ENCODE results near the gene OR2V1.
"Not testable (repeated sequence)": the region's sequence is repeated elsewhere in the genome, so short reads cannot be mapped to it uniquely, and the experiment has no call there.

OR2V1 gene

DNA sequence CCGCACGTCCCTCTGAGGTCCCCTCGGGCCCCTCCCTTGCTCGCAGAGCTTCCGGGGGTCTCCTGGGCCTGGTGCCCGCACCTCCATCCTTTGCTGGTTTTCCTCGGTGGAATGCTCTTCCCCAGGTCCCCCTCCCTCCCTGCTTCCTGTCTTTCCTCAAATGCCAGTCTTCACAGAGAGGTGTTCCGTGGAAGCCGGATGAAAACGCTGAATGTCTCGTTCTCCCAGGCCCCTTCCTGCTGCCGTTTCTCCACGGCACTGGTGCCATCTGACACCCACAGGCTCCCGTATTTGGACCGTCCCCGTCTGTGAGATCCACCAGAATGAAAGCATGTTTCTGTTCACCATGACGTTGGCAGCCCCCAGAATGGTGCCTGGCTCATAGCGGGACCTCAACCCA, 4.1 kb downstream of the OR2V1 start:
- no peak for DNase-seq

DNA sequence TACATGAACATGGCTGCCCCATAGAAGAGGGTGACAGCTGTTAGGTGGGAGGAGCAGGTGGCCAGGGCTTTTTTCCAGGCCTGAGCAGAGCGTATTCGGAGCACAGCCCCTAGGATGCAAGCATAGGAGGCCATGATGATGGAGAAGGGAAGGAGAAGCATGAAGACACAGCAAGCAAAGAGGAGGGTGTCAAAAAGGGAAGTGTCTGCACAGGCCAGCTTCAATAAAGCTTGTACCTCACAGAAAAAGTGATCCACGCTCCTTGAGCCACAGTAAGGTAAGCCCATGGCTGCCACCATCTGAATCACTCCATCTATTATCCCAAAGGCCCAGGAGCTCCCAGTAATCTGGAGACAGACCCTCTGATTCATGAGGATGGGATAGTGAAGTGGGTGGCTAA, 6.4 kb downstream of the OR2V1 start:
- DNase-seq = no peak

DNA sequence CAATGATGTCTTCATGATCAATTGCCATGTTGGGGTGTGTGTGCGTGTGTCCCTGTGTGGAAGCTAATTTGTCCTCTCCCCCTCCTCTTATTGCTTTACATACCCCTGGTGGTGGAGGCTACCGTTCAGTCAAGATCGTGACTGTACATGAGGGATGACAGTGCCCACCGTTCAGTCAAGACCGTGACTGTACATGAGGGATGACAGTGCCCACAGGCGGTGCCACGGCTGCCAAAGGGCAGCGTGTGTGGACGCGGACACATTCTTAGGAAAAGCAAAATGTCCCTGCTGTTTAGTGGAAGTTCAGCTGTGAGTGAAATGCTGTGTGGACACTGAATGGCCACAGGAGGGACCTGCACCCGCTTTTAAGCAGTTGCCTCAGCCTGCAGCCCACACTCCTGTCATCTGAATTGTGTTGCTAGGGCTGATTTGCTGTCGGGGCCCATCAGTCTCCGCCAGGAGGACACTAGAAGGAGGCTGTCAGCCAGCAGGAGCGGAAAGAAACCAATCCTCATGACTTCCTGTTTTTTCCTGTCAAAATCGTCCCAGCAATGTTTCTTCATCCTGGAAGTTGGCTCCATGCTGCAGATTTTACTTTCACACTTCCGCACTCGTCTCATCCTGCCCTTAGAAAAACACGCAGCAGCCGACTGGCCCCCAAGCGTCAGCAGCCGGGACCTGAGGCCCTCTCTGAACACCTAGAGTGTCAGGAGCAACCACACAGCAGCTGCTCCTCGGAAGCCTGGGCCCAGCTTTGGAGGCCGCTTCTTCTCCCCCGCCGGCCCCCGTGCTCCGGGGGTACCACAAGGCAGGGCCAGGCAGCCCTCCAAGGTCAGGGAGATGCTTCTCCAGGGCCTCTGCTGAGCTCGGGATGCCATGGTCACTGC, 9.1 kb downstream of the OR2V1 start:
- DNase-seq = no peak

DNA sequence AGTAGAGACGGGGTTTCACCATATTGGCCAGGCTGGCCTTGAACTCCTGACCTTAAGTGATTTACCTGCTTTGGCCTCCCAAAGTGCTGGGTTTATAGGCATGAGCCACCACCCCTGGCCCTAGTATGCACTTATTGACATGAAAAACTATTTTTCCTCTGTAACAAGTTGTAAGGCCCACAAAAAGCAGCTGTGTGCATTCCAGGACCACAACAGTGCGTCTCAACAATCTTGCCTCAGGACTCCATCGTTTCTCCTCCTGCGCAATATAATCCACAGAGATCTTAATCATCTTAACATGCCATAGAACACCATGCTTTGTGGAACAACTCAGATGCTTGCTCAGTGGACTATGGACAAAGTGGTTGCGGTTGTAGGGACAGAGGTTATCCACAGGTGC, 10.2 kb downstream of the OR2V1 start:
- DNase-seq = no peak

DNA sequence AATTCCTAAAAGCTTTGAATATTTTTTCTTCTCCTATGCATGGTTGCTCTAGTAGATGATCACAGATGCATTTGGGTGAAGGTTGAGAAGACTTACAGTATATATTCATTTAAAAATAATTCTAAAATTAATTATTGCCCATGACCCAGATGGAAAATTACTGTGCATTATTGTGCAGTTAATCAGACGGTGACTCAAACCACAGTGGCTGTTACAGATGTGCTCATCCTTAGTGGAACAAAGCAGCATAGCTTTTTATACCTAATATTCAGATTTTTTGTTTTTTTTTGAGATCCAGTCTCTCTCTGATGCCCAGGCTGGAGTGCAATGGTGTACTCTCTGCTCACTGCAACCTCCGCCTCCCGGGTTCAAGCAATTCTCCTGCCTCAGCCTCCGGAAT, 10.7 kb downstream of the OR2V1 start:
- DNase-seq = no peak

DNA sequence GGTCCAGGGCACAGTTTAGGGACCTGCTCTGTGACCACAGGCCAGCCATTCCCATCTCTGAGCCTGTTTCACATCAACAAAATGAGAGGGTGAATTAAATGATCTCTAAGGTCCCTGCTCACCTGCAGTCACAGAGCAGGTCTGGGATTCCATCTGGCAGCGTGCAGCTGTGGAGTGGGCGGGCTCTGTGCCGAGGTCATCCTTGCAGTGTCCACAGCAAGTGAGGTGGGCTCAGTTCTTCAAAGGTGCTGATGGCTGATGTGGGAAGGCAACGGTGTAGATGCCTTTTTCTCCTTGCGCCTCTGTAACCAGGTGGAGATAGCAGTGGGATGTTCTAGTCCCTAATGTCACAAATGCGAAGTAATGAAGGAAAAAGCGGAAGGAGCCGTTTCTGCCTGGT, 11.9 kb downstream of the OR2V1 start:
- no peak for DNase-seq

DNA sequence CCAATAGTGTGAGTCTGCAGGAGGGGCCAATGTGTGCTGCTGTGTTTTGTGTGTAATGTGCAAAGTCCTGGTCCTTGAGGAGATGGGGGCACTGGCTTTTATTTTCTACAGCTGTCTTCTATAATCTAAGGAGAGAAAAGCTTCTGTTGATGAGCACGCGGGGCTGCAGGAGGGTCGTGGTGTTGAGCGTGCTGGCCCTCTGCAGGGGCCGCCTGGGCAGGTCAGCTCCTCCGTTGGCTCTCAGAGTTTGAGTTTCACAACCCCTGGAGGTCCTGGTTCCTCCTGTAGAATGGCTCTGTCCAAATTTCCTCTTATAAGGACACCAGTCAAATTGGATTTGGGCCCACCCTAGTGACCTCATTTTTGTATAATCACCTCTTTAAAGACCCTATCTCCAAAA, 12.6 kb downstream of the OR2V1 start:
- DNase-seq = no peak

DNA sequence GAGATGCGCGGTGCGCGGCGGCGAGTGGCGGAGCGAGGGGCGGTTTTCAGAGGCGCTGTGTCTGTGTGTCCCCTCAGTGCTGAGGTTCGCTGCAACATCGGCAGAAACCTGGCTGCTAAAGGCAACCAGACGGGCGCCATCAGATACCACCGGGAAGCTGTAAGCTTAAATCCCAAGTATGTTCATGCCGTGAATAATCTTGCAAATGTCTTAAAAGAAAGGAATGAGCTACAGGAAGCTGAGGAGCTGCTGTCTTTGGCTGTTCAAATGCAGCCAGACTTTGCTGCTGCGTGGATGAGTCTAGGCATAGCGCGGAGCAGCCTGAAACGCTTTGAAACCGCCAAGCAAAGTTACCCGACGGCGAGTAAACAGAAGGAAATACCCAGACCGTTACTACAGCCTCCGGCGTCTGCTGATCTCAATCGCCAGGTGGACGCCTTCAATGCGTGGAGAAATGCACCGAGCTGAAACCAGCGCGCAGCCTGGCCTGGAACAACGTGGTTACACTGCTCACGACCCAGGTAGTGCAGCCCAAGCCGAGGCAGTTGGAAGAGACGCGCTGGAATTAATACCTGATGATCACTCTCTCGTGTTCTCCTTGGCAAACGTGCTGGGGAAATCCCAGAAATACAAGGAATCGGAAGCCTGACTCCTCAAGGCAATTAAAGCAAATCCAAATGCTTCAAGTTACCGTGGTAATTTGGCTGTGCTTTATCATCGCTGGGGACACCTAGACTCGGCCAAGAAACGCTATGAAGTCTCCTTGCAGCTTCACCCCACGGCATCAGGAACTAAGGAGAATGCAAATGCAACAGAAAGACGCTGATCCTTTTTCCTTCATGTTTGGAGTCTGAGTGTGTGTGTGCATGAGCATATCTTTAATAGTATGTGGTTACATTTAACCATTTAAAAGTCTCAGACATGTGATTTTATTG, 15.9 kb downstream of the OR2V1 start:
- no peak for DNase-seq

DNA sequence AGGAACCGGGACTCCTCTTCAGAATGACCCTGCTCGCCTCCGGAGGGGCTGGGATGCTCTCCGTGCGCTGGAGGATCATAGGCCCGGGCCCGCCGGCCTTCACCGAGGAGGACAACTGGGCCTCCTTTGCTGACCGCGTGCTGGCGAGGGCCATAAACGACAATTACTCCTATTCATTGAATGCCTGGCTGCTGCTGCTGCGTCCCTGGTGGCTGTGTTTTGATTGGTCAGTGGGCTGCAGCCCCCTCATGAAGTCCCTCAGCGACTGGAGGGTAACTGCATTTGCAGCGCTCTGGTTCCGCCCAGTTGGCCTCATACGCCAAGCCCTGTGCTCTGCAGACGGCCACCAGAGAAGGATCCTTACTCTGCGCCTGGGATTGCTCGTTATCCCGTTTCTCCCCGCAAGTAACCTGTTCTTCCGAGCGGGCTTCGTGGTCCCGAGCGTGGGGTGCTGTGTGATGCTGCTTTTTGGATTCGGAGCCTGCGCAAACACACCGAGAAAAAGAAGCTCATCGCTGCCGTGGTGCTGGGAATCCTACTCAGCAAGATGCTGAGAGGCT, 16.6 kb downstream of the OR2V1 start:
- DNase-seq = no peak

DNA sequence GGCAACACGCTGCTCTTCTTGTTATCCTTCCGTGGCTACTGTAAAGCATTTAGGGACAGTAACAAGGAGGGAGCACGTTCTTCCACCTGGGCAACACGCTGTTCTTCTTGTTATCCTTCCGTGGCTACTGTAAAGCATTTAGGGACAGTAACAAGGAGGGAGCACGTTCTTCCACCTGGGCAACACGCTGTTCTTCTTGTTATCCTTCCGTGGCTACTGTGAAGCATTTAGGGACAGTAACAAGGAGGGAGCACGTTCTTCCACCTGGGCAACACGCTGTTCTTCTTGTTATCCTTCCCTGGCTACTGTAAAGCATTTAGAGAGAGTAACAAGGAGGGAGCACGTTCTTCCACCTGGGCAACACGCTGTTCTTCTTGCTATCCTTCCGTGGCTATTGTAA, 17.4 kb downstream of the OR2V1 start:
- DNase-seq = not testable (repeated sequence)

DNA sequence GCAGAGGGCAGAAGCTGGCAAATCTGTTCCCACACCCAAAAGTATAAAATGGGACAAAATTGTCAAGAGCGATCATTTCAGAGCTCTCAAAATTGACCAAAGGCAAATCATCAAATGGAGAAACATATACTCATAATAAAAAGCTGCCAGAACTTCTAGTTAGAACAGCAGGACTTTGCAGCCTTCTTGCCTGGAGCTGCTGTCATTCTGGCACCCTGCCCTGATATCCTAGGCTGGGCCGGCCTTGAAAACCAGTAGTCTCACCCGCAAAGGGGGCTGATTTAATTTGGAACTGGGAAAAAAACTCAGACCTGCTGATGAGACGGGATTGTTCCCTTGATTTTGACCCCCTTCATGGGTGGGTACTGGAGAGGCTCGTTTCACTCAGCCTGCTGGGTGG, 18.5 kb downstream of the OR2V1 start:
- DNase-seq = no peak

DNA sequence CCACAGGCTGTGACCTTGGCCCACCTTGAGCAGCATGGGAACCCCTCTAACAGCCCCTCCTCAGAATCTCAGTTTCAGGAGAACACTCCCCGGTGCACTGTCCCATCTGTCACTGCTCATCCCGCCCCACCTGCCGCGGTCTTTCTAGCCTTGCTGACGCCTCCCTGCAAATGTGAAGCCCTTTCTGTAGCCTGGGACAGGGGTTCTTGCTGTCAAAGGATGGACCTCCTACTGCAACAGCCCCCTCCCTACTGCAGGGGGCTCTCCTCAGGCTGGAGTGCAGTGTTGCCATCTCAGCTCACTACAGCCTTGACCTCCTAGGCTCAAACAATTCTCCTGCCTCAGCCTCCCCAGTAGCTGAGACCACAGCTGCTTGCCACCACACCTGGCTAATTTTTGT, 20.0 kb downstream of the OR2V1 start:
- no peak for DNase-seq

DNA sequence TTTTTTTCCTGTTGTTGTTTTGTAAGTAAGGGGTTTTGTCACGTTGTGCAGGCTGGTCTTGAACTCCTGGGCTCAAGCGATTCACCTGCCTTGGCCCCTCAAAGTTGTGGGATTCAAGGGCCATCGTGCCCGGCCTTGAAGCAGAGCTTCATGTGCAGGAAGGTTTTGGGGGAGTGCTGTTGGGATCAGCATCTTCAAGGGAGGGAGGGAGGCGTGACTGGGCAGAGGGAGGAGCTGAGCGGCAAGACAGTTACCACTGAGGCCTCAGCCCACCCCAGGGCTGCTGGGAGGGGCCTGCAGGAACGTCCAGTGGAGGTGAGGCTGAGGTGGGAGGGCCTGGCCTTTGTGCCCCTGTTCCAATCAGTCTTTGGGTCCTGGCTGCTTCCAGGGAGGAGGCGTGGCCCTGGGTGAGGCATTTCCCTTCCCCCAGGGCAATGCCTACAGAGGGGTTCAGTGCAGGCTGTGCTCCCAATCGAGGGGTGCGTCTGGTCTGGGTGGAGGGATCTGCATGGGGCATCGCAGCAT, 21.4 kb downstream of the OR2V1 start:
- DNase-seq = no peak

DNA sequence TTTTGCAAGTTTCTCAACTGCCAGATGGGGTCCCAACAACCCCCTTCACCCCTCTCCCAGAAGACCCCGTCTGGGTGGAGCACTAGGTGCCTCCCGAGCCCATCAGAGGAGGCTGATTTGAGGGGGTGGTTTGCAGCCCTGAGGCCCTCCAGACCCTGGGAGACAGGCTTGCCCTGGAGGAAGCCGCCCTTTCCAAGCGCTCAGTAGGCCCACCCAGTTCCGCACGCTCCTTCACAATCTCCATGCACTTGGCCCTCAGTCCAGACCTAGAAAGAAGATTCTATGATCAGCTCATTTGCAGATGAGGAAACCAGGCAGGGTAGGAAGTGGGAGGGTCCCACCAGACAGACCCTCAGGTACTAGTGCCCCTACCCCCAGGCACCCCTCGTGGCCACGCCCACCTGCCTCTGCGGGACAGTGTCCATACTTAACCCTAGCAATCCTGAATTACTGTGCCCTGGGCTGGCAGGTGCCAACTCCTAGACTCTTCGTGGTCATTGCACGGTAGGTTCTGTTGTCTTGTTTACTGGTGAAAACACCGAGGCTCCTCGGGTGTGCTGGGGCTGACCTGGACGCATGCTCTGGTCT, 22.3 kb downstream of the OR2V1 start:
- no peak for DNase-seq

DNA sequence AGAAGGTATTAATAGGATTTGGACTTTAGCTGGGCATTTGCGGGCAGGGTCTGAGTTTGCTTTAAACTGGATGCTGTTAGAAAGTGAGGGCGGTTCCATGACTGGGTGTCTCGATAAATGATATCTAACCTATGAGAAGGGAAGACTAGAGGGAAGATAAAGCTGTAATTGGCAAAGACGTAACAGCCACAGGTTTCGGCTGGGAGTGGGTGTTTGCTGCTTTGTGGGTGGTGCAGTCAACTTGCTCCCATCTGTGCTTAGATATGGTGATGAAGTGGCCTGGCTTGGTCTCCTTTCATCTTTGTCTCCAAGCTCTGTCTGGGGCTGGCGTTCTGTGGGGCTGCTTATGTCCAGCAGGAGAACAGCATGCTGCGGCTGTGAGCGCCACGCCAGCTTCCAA, 23.3 kb downstream of the OR2V1 start:
- no peak for DNase-seq

DNA sequence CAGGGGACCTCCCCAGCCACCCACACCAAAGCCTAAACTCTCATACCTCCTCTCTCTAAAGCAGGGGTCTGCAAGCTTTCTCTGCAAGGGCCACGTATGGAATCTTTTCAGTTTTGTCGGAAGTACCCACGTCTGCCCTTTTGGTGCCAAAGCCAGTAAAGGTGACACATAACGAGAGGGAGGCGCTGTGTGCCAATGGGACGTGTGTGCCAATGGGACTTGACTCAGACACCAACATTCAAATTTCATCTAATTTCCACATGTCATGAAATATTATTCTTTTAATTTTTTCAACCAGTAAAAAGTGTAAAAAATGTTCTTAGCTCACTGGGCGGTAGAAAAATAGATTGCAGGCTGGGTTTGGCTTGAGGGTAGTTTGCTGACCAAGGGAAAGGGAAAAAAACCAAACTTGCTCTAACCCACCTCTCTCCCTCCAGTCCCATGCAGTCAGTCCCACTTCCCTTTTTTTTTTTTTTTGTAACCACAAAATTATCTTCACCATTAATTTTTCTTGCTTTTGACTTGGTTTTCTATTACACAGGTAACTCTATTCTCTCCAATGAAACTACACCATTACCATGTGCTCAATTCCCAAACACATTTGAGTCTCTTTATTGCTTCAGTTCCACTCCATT, 25.5 kb downstream of the OR2V1 start:
- DNase-seq = no peak

DNA sequence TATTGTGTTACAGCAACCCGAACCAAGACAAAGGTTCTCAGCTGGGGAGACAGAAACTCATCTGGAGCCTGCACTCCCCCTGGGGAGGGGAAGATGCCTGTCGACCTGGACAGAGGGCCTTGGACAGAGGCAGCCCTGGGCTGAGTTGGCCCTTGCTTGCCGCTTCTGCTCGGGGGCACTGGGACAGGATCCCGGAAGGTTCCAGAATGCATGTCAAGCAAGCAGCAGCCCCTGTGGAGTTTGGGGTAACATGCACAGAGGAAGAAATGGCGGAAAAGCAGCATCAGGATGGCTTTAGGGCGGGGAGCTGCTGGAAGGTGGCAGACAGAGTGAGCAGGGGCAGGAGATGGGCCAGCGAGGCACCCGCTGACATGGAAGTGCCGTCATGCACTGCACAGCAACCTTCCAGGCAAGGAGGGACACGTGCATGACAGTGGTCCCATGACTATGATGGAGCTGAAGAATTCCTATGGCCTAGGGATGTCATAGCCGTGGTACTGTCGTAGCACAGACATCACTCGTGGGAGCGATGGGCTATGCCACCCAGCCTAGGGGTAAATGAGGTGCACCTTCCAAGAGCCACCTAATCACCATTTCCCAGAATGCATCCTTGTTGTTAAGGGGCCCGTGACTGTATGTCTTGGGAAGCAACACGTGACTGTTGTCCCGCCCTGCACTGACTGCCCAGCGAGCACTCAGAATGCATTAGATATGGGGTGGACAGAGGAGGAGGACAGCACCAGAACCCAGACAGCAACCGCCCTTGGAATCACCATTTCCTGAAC, 26.2 kb downstream of the OR2V1 start:
- not testable (repeated sequence) for DNase-seq

DNA sequence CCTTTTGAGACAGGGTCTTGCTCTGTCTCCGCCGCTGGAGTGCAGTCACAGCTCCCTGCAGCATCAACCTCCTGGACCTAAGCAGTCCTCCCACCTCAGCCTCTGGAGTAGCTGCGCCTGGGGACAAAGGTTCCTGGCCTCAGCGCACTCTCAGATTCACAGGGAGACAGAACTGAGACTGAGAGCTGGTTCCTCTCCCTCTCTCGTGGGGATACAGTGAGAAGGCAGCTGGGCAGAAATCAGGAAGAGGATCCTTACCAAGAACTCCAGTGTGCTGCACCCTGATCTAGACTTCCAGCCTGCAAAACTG, 26.8 kb downstream of the OR2V1 start:
- DNase-seq = not testable (repeated sequence)

DNA sequence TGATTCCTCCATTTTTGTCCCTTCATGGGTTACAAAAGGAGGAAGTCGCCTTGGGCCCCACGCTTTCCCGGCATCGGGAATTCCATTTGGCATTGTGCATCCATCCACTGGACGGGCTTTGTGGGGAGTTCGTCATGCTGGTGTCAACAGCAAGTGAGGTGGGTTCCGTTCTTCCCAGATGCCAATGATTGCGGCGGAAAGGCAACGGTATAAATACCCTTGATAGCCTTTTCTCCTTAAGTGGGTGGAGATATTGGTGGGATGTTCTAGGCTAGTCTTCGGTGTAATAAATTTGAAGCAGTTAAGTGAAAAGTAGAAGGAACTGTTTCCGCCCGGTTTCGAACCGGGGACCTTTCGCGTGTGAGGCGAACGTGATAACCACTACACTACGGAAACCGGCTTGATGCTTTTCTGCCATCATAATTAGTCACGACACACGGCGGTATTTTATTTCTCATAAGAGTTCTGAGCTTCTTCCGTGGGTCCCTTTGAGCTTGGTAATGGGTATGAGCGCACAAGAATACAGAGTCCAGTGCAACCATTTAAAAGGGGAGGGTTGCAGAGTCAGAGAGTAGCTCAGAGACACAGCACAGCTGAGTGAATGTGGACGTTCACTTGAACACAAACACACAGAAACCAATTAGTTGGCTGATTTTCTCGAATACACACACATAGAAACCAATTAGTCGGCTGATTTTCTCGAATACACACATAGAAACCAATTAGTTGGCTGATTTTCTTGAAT, 28.9 kb downstream of the OR2V1 start:
- not testable (repeated sequence) for DNase-seq

DNA sequence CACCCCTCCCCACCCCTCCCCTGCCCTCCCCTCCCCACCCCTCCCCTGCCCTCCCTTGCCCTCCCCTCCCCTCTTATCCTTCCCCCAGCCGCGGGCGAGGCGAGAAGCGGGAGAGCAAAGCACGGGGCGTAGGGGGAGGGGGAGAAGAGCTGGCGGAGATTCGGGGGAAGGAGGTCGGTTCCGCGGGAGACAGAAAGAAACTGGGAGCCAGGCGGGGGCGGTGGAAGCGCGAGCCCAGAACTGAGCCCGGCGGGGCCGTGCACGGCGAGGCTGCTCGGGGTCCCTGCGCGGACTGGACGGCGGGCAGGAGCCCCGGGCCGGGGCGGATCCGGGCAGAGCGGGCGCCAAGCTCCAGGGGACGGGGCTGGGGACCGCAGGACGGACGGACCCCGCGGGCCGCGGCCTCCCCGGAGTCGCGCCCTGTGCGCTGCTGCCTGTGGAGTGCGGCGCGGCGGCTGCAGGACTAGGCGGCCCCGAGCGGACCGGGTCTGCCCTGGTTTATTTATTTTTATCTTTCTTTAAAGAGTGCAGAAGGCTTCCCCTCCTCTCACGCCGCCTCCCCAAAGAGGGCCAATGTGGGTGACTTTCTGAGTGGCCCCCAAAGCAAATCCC, 29.8 kb downstream of the OR2V1 start:
- not testable (repeated sequence) for DNase-seq
